ENCODE measurements around the gene RTTN.

The RTTN gene

DNA sequence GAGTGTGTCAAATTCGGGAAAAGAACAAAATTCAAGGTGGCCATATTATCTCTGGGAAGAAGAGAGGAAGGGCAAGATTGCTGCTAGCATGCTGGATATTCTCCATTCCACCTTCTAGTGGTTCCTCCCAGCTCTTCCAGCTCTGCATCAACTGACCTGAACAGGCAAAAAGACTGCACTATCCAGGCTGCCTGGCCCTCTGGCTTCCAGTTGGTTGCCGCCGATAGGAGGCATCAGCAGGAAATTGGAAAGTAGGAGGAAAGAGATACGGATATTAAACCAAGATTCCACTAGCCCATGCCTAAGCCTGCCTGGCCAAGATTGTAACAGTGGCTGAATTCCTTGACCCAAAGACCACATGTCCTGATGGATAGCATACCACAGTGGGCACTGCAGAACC, 1.7 kb upstream of the RTTN start:
- no peak for DNase-seq (ENCODE audit: low read depth)

DNA sequence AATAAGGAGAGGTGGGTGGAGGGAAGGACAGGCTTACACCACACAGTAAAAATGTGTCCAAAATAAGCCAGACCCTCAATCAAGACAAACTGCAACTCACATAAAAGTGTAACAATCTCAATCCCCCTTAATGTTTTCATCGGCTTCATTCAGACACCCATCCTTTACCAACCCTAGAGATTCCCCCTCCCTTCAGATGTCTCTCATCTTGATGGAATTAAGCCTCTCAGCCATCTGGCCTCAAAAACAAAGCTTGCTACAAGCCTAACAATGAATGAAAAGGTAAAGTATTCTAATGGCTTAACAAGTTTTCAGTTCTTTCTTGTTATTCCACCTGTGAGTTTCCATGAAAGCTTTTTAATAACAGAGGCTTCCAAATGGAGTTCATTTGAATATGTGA, 5.2 kb downstream of the RTTN start:
- no peak for DNase-seq (ENCODE audit: low read depth)

DNA sequence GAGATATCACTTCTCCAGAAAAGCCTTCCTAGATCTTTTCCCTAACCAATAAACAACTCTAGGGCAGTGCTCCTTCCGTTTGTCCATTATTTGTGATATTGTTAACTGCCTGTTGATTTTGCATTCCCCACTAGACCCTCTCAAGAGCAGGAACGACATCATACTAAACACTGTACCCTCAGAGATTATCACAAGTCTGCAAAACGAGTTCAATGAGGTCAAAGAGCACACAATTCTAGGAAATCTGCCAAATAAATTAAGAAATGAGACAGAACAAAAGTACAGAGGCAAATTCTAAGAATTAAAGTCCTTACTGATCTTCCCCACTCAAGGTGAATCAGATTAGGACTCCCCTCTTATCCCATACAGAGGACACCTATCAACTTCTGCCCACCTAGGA, 7.6 kb downstream of the RTTN start:
- no peak for DNase-seq (ENCODE audit: low read depth)

DNA sequence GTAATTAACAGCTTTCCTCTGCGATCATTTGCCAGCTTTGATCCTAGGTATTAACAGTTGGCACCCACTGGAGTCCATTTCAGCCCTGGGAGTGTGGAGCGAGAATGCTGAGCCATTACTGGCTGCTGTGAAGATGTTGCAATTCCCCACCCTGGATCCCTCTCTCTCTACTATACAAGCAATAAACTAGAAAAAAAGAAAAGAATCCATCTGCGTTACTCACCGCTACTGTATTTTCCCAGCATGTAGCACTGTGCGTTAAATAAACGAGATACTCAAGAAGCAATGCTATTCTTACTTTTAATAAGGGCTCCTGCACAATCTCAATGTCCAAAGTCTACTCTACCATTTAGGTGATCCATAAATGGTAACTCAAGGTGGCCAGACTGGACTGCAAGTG, 8.5 kb downstream of the RTTN start:
- DNase-seq (ENCODE audit: low read depth), result no peak

DNA sequence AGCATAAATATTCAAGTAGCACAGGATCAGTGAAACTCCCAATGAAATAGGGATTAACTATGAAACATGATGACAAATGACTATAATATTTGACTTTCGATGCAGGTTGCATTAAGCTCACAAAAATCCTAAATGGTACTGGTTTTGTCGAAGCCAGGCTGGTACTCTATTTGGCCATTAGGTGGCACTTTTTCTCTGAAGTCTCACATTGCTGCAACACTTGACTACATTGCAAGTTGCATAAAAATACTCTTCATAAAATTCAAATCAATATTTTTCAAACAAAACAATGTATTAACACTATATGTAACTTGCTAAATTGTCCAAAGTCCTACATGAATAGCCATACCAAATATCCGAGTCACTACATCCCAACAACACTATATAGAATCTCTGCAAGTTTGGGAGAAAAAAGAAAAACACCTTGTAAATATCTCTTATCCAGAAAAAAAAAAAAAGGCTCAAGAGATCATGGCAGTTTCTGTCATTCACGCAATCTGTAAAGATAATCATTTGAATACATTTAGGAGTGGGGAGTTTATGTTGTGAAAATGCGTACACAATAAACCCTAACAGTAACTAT, 9.5 kb downstream of the RTTN start:
- DNase-seq (ENCODE audit: low read depth), result no peak

DNA sequence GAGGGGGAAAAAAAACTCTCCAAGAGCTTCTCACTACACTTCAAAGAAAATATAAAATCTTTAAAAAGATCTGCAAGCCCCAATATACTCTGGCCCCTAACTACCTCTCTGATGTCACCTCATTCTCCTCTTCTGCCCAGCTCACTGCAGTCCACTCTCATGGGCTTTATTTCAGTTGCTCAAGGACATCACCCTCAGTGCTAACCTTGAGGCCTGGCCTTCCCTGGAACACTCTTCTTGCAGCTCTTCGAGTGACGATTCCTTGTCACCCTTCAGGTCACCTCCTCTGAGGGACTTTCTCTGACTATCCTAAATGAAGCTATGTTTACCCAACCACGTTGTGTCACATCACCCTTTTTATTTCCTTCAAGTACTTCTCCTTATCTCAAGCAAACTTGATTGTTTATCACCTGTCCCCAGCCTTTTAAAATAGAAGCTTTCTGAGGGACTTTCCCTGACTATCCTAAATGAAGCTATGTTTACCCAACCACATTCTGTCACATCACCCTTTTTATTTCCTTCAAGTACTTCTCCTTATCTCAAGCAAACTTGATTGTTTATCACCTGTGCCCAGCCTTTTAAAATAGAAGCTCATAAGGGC, 10.4 kb downstream of the RTTN start:
- no peak for DNase-seq (ENCODE audit: low read depth)

DNA sequence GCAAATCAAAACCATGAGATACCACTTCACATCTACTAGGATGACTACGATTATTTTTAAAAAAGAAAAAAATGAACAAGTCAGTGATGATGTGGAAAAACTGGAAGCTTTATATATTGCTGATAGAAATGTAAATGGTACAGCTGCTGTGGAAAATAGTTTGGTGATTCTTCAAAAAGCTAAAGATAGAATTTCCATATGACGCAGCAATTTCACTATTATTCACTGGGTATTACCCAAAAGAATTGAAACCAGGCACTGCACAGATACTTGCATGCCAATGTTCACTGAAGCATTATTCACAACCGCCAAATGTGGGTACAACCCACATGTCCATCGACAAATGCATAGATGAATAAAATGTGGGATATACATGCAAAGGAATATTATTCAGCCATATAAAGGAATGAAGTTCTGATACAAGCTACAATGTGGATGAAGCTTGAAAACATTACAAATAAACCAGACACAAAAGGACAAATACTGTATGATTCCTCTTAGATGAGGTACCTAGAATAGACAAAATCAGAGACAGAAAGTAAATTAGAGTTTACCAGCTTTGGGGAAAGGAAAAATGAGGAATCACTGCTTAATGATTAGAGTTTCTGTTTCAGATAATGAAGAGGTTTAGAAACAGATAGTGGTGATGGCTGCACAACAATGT, 11.1 kb downstream of the RTTN start:
- no peak for DNase-seq (ENCODE audit: low read depth)

DNA sequence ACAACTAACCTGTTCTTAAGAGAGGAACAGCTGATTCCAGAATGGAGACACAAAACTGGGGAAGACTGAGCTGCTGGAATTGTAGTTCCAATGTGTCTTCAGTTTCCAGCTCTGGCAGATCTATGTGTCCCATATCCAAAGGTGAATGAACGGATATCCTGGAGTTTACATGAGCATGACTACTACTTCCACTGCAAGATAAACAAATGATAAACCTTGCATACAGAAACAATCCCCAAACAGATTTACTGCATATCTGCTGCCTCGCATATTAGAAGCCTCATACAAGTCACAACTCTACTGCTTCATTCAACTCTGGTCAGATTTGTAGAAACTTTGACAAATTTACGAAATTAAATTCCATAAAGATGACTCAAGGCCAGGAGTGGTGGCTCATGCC, 15.0 kb downstream of the RTTN start:
- no peak for DNase-seq (ENCODE audit: low read depth)

DNA sequence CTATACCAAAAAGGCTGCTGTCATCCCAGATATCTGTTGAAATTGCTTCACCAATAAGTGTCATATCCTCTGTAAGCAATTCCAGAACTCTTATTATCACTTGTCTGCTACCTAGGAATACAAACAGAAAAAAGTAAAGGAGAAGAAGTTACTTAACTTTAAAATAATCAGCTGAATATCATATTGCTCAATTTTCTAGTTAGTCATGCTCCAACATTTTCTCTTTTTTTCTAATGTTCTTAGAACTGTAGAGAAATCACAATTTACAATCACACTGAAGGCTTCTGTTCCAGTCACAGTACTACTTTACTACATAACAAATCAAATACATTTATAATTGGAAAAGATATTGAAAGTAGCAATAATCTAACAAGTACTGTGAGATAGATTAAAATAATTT, 17.4 kb downstream of the RTTN start:
- no peak for DNase-seq (ENCODE audit: low read depth)

DNA sequence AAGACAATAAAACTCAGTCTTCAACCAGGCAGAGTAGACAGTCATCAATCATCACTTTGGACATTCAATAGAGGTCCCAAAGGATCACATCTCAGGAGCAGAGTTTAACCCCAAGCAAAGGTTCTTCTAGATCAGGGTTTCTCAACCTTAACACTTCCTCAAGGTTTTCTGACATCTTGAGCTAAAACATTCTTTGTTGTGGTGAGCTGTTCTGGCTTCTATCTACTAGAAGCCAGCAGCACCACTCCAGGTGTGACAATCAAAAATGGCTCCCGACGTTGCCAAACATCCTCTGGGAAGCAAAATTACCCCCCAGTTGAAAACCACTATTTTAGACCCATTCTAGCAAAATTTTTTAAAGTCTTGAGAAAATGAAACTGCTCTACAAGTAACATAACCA, 22.0 kb downstream of the RTTN start:
- DNase-seq (ENCODE audit: low read depth), result no peak

DNA sequence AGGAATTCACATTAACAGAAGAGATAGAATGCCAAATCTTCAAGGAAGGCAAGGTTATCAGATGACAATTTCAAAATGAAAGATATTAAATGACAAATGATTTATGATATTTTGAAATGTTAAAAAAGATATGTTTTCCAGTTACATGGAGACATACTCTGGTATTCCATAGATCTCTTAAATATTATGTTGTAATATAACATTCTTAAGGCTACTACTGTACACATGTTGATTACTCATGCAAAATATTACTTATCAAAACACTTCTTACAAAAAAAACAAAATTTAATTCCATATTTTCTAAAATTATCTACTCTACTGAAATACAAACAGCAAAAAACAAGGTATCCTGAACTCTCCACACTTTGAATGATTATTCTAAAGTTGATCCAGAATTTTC, 22.9 kb downstream of the RTTN start:
- DNase-seq (ENCODE audit: low read depth), result no peak

DNA sequence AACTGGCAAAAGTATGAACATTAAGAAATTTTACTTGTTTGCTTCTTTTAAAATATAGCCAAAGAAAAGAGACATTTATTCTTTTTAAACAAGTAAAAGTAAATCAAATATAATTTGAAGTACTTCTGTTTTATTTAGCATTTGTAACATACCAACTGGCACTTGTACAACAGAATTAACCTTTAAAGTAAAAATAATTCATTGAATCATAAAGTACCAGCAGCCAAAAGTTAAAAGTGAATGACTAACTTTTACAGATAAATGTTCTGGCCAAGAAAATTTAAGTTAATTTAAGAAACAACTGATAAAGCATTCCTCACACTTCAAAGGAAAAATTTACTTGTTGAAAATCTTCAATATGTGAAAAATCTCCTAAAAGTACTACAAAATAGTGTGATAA, 23.8 kb downstream of the RTTN start:
- DNase-seq (ENCODE audit: low read depth), result no peak

DNA sequence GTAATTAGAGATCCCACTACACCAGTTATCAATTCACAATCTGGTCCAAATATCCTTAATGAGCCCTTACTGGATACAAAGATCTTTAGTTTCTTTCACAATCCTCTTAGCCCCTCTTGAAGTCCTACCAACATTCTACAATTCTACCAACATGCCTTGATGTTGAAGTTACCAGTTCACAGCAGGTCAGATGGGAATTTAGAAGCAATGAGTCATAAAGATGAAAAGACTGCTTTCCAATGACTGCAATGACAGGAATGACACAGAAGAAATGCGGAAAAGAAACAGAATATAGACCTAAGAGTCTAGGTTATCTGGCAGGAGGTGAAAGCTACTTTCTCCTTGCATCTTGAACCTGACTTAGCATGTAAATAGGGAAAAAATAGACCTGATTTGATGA, 24.5 kb downstream of the RTTN start:
- no peak for DNase-seq (ENCODE audit: low read depth)

DNA sequence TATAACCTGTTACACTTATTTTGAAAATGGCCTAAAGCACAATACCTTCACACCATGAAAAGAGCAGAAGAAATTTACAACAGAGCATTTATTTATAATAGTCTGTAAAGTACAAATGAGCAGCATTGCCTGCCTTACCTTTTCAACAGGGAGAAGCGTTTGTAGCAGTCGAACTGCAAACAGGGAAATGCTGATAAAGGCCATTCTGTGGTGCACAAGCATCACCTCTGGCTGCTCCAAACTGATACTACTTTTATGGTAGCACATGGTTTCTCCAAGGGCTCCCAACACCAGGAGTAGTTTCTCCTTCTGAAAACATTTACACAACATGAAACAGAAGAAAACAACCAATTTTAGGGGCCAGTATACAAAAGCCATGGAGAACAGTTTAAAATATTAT, 28.9 kb downstream of the RTTN start:
- no peak for DNase-seq (ENCODE audit: low read depth)

DNA sequence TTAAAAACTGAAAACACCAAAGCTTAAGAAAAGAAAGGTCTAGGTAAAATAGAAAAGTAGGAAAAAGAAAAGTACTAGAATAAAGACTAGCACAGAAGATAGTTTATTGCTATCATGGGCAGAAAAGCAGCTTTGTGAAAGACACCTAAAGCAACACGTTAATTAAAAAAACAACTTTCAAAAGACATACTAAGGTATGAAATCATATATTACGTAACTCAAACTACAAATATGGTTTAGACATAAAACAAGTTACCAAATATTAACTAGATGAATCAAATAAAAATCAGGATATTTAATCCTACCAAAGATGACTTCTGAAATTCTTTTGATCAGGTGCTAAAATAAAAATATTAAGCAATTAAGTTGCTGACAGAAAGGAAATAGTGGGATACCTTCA, 30.3 kb downstream of the RTTN start:
- DNase-seq (ENCODE audit: low read depth), result no peak

DNA sequence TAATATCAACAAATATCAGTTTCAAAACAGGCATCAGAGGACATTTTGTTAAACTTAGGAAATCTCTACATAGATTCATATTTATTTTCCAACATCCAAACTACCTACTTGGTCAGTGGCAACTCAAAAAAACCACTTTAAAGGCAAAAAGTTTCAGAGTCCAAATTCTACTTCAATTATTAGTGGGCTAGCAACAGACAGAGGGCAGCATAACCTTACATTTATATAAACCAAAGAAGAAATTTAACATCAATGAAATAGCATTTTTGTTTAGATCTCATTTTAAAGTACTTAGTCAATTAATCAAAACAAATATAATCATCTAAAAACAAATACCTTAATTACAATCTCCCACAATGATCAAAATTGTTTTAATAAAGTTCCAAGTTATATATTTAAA, 33.3 kb downstream of the RTTN start:
- no peak for DNase-seq (ENCODE audit: low read depth)

DNA sequence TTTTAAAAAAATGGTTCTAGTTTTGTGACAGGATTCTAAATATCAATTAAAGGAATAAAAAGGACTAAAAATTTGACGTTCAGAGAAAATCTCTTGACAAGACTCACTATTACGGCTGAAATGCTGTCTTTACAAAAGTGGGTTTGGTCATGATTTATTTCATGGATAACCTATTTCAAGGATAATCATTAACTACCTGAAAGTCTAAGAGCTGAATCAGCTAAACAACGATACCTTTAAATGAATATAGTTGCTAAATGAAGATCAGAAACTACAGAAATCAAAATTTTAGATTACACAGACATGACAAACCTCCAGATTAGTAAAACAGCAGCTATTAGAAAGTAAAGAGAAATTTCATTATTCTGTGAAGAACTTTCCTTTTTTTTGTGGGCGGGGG, 35.7 kb downstream of the RTTN start:
- DNase-seq (ENCODE audit: low read depth), result no peak

DNA sequence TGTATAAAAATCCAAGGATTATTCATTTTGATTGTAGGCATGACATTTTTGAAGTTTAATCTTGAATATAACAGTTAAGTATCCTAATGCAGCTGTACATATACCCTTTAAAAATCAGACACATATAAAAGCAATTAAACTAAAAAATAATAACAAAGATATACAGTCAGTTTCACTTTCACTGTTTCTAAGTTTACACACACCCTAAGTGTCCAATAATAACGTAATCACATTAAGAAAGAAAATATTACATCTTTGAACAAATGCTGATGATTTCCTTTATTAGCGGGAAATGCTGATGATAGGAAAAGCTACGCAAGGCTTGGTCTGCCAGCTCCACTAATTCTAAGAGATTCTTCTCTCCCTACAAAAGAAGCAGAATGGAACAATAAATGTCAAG, 38.8 kb downstream of the RTTN start:
- DNase-seq (ENCODE audit: low read depth), result no peak

DNA sequence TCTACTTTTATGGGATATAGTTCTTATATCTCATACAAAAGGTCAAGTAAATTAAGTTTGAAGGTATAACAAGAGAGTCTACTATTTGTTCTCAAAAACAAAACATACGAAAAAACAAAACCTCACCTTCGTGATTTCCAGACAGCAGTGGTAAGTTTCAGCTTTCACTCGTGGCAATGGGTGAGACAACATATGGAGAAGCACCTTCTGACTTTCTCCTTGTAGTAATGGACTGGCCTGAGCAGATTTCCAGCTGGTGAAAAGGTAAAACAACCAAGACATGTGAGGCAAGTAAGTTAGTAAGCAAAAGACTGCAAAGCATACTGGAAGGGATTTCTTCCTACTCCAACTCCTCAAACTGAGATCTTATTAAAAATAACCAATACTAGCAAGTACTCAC, 39.6 kb downstream of the RTTN start:
- DNase-seq (ENCODE audit: low read depth), result no peak

DNA sequence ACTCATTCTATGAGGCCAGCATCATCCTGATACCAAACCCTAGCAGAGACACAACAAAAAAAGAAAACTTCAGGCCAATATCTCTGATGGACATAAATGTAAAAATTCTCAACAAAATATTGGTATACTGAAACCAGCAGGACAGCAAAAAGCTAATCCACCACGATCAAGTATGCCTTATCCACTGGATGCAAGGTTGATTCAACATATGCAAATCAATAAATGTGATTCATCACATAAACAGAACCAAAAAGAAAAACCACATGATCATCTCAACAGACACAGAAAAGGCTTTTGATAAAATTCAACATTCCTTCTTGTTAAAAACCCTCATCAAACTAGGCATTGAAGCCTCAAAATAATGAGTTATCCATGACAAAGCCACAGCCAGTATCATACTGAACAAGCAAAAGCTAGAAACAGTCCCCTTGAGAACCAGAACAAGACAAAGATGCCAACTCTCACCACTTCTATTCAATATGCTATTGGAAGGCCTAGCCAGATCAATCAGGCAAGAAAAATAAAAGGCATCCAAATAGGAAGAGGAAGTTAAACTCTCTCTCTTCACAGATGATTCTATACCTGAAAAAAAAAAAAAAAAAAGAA, 45.3 kb downstream of the RTTN start:
- DNase-seq (ENCODE audit: low read depth), result no peak

DNA sequence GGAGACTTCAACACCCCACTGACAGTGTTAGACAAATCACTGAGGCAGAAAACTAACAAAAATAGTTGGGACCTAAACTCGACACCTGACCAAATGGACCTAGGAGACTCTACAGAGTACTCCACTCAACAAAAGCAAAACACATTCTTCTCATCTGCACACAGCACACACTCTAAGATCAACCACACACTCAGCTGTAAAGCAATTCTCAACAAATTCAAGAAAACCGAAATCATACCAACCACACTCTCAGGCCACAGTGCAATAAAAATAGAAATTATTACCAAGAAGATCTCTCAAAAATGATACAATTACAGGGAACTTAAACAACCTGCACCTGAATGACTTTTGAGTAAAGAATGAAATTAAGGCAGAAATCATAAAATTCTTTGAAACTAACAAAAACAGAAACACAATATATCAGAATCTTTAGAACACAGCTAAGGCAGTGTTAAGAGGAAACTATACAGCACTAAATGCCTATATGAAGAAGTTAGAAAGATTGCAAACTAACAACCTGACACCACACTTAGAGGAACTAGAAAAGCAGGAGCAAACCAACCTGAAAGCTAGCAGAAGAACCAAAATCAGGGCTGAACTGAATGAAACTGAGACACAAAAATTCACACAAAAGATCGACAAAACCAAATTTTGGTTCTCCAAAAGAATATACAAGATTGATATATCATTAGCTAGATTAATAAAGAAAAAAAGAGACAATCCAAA, 46.3 kb downstream of the RTTN start:
- no peak for DNase-seq (ENCODE audit: low read depth)

DNA sequence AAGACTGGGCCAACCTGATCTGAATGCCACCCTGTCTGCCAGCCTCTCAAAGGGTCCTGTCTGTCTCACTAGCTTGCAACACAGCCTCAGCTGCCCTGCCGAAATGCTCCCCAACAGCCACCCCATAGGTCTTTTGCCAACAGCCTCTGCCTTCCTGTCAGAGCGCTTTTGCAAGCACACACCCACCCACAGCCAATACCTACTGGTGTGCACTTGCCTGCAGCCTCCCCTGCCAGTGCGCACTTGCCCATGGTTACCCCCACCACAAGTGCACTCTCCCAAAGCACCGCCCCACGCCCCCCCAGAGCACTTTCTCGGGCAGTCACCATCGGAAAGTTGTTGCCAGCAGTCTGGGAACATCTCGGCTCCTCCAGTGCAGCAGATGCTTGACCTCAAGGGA, 48.6 kb downstream of the RTTN start:
- no peak for DNase-seq (ENCODE audit: low read depth)

DNA sequence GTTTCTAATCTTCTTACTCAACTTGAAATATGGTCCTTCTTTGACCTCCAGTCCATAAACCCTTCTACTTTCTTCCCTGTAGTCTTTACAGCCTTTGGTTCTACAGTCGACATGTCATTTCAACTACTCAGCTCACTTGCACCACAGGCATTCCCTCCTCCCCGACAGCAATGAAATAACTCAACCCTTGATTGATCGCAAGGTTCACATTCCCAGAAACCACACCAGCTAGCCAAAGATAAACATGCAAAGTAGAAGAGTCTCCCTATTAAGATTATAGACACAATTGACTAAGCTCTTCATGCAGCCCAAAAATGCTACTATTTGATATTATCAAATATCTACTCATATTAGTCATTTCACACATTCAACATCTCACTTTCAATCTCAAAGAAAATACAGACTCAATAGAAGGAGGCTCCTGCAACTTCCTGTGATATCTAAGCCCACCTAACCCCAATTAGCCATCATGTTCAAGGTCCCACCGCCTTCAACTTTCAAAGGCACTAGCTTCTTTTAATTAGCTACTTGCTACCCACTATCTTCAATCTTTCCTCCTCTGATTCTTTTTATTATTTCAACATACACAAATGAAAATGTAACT, 50.8 kb downstream of the RTTN start:
- no peak for DNase-seq (ENCODE audit: low read depth)

All from activated T-cell treated with anti-CD3 and anti-CD28 coated beads for 1 hour (primary cell).